ENCODE results near the gene TSPOAP1.

TSPOAP1 gene

DNA sequence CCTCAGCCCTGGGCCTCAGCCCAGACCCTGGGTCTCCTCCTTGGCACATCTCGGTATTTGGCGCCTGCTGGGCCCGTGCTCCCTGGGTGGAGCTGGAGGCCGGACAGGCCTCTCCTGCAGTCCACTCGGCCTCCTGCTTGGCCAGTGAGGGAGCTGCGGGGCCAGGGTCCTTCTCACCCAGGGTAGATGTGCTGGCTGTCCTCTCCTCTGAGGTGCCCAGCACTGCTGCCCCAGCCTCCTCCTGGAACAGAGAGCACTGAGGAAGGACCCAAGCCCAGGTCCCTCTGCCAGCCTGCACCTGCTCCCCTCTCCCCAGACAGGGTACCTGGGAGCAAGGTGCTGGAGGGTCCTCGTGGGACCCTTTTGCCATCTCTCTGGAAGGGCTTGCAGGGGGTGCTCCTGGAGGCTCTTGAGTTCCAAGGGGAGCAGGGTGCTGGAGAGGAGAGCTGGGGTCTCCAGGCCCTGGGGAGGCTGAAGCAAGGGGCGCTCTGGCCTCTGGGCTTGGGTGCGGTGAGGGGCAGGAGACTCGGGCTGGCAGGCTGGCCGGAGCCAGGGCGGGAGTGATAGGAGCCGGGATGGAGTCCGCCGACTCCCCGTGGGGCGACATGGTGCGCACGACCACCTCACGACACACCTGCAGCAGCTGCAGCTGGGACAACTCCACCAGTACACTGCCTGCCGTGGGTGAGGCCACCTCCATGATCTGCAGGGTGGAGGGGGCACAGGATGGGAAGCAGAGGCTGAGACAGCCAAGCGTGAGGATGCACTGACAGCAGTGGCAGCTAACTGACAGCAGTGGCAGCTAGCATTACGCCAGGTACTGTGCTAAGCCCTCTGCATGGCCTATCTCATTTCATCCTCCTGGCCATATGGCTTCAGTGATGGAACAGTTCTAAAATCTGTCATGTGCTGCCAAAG lies 17.8 kb downstream of the TSPOAP1 start:
- no peaks in the 10 kb centered on the region for H3K36me3 ChIP-seq (ENCODE audit: control insufficient read depth in 2 of 2, insufficient read depth in 2 of 2, low read length in 2 of 2)
- H3K27me3 ChIP-seq (ENCODE audit: control insufficient read depth in 2 of 2, insufficient read depth in 2 of 2, low read length in 2 of 2), result no peaks in the 10 kb centered on the region
- H3K27ac ChIP-seq (ENCODE audit: low read depth in 2 of 2, low read length in 2 of 2), result no peak overlapping the region
- H3K4me3 ChIP-seq (ENCODE audit: low read length in 2 of 2), result no peak overlapping the region
- H3K4me1 ChIP-seq (ENCODE audit: control insufficient read depth in 2 of 2, insufficient read depth in 2 of 2, low read length in 2 of 2), result no peaks in the 10 kb centered on the region
- no peaks in the 10 kb centered on the region for H3K9me3 ChIP-seq (ENCODE audit: control insufficient read depth in 2 of 2, low read length in 2 of 2)
- H3K9ac ChIP-seq (ENCODE audit: low read depth in 1 of 2, low read length in 2 of 2), result no peak overlapping the region

DNA sequence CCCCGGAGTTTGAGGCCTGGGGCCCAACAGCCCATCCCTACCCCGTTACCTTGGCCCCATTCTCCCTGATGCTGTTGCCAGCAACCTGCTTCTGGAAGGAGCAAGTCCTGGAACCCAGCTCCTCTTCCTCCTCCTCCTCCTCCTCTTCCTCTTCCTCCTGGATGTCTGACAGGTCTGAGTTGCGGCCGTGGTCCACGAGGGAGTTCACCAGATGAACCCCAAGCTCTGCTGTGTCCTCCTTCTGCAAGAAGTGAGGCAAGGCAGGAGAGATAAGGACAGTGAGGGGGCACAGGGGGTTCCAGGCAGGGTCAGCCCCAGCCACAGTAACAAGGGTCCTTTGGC lies 18.7 kb downstream of the TSPOAP1 start:
- Histone ChIP-seq H3K9ac (ENCODE audit: low read depth in 1 of 2, low read length in 2 of 2) (no peak overlapping the region), H3K9me3 (ENCODE audit: control insufficient read depth in 2 of 2, low read length in 2 of 2) (no peaks in the 10 kb centered on the region), H3K36me3 (ENCODE audit: control insufficient read depth in 2 of 2, insufficient read depth in 2 of 2, low read length in 2 of 2) (no peaks in the 10 kb centered on the region), H3K27ac (ENCODE audit: low read depth in 2 of 2, low read length in 2 of 2) (no peak overlapping the region), H3K4me1 (ENCODE audit: control insufficient read depth in 2 of 2, insufficient read depth in 2 of 2, low read length in 2 of 2) (no peaks in the 10 kb centered on the region), H3K4me3 (ENCODE audit: low read length in 2 of 2) (no peak overlapping the region), H3K27me3 (ENCODE audit: control insufficient read depth in 2 of 2, insufficient read depth in 2 of 2, low read length in 2 of 2) (no peaks in the 10 kb centered on the region)

DNA sequence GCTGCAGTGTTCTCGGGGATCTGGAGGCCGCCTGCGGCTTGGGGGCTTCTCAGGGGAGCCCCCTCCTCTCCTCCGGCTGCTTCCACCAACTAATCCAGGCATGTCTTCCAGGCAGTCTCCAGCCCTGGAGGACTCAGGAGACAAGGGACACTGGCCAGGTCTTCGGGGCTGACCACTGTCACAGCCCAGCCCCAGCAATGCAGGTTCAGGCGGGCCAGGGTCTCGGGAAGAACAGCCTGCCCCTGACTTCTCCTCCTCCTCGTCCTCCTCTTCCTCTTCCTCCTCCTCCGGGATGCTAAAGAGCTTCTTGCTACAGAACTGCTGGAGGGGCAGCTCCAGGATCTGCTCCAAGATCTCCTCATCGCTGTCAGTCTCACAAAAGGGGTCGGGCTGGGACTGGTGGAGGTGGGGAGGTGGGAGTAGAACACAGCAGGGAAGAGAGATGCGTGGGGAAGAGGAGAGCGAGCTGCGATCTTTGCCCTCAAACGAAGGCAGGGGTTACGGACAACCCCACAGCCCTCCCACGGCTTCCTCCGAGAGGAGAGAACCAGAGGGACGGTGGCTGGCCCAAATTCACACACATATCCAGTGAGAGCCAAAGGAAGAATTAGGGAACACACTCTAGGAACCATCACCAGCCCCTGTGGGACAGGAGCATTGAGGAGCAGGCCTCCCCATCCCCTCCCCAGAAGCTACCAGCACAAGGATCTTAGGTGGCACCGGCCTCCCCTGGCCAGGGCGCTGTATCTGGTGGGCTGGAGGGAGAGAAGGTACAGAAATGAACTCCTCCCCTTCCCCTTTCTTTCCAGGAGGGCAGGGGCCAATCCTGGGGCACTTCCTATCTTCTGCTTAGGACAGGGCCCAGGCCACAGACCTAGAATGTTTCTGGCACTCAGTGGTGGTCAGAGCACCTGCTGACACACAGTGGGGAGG lies 19.3 kb downstream of the TSPOAP1 start:
- H3K4me1 ChIP-seq (ENCODE audit: control insufficient read depth in 2 of 2, insufficient read depth in 2 of 2, low read length in 2 of 2), result no peaks in the 10 kb centered on the region
- no peak overlapping the region for H3K9ac ChIP-seq (ENCODE audit: low read depth in 1 of 2, low read length in 2 of 2)
- no peak overlapping the region for H3K27ac ChIP-seq (ENCODE audit: low read depth in 2 of 2, low read length in 2 of 2)
- H3K27me3 ChIP-seq (ENCODE audit: control insufficient read depth in 2 of 2, insufficient read depth in 2 of 2, low read length in 2 of 2), result no peaks in the 10 kb centered on the region
- no peaks in the 10 kb centered on the region for H3K9me3 ChIP-seq (ENCODE audit: control insufficient read depth in 2 of 2, low read length in 2 of 2)
- no peak overlapping the region for H3K4me3 ChIP-seq (ENCODE audit: low read length in 2 of 2)
- H3K36me3 ChIP-seq (ENCODE audit: control insufficient read depth in 2 of 2, insufficient read depth in 2 of 2, low read length in 2 of 2), result no peaks in the 10 kb centered on the region

DNA sequence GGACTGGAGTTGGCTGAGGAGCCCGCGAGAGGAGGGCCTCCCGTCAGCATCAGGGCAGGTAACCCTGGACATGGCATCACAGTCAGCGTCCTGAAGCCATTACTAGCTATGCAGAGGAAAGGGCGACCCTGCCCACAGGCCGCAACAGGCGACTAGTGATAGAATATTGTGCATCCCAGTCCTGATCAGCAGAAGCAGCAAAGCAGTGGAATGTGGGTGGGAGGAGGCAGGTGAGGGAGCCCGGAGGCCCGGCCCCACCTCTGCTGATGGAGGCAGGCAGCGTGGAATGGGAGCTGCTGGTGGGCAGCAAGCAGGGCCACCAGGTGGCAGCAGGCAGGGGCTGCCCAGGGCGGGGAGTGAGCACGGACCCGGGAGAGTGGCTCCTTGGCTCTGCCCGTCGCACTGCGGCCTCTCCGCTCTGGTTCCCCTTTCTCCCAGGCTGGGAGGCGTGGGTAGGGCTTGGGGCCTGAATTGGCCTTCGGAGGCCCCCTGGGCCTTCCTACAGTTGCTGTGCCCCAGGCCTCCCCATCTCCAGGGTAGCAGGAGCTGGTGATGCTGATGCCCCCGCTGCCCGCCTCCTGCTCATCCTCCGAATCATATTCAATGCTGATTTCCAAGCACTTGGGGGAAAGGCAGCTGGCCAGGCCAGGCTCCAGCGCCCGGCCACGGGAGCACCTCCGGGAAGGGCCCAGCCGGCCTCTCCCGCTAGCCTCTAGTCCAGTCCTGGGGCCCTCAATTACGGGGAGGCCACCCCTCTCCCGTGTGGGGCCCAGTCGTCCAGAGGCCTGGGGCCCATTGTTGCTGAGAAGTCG lies 20.2 kb downstream of the TSPOAP1 start:
- H3K27me3 ChIP-seq (ENCODE audit: control insufficient read depth in 2 of 2, insufficient read depth in 2 of 2, low read length in 2 of 2), result no peaks in the 10 kb centered on the region
- H3K9me3 ChIP-seq (ENCODE audit: control insufficient read depth in 2 of 2, low read length in 2 of 2), result no peaks in the 10 kb centered on the region
- H3K27ac ChIP-seq (ENCODE audit: low read depth in 2 of 2, low read length in 2 of 2), result no peak overlapping the region
- no peak overlapping the region for H3K9ac ChIP-seq (ENCODE audit: low read depth in 1 of 2, low read length in 2 of 2)
- H3K36me3 ChIP-seq (ENCODE audit: control insufficient read depth in 2 of 2, insufficient read depth in 2 of 2, low read length in 2 of 2), result no peaks in the 10 kb centered on the region
- no peaks in the 10 kb centered on the region for H3K4me1 ChIP-seq (ENCODE audit: control insufficient read depth in 2 of 2, insufficient read depth in 2 of 2, low read length in 2 of 2)
- no peak overlapping the region for H3K4me3 ChIP-seq (ENCODE audit: low read length in 2 of 2)

DNA sequence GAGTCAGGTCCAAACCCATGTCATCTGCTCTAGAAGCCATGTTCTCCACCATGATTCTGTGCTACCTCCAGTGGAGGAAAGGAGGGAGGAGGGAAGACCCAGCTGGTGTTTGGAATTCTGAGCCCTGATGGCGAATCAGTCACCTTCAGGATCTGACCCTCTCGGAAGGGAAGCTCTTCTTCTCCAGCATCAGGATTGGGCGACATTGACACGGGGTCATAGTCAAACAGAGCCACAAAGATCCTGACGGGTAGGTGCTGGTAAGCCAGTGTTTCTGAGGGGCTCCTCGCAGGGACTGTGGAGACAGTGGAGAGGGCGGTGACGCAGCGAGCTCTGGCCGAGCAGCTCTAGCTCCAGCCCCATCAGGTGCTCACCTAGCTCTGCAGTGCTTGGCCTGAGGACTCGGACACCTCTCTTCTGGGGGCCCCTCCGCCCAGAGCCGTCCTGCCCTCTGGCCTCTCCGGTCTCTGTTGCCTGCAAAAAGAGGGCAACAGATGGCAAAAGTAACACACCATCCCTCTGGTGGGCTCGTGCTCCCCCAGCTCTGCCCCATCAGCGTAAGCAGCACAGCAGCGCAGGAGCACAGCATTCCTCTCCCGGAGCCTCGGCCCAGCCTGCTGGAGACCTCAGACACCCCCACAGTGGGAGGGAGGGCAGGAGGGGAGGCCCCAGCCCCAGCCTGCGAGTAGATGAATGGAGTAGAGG lies 21.0 kb downstream of the TSPOAP1 start:
- Histone ChIP-seq H3K9me3 (ENCODE audit: control insufficient read depth in 2 of 2, low read length in 2 of 2) (no peaks in the 10 kb centered on the region), H3K9ac (ENCODE audit: low read depth in 1 of 2, low read length in 2 of 2) (no peak overlapping the region), H3K4me1 (ENCODE audit: control insufficient read depth in 2 of 2, insufficient read depth in 2 of 2, low read length in 2 of 2) (no peaks in the 10 kb centered on the region), H3K36me3 (ENCODE audit: control insufficient read depth in 2 of 2, insufficient read depth in 2 of 2, low read length in 2 of 2) (no peaks in the 10 kb centered on the region), H3K27me3 (ENCODE audit: control insufficient read depth in 2 of 2, insufficient read depth in 2 of 2, low read length in 2 of 2) (no peaks in the 10 kb centered on the region), H3K27ac (ENCODE audit: low read depth in 2 of 2, low read length in 2 of 2) (no peak overlapping the region), H3K4me3 (ENCODE audit: low read length in 2 of 2) (no peak overlapping the region)

DNA sequence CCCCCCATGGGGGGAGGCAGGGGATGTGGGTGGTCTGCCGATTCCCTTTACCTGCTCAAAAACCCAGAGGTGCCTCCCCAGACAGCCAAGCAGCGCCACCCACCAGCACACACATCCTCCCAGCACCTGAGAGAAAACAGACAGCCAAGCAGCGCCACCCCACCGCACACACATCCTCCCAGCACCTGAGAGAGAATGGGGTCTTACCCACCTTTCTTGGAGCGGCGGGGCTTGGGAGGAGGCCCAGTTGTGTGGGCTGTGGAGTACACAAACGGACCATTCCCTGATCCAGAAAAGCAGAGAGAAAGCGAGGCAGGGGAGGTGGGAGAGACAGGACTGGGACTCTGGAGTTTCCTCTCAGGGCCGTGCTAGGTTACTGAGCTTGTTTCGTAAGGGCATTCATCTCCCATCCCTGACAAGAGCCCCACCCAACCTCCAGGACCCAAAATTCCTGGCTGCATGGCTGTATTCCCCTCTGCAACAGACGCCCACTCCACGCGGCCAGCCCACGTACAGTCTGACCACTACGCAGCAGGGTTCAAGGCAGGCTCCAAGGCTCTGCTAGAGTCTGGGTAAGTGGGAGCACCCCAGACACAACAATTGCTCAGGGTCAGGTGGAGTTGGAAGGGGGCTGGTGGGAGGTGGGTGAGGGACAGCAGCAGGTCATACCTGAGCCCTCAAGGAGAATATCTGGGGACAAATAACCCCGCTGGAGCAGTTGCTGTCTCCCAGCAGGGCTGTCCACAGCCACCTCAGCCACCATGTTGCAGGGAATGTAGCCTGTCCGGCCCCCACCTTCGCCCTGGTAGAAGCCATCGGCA lies 22.3 kb downstream of the TSPOAP1 start:
- no peaks in the 10 kb centered on the region for H3K4me1 ChIP-seq (ENCODE audit: control insufficient read depth in 2 of 2, insufficient read depth in 2 of 2, low read length in 2 of 2)
- no peak overlapping the region for H3K9ac ChIP-seq (ENCODE audit: low read depth in 1 of 2, low read length in 2 of 2)
- no peaks in the 10 kb centered on the region for H3K36me3 ChIP-seq (ENCODE audit: control insufficient read depth in 2 of 2, insufficient read depth in 2 of 2, low read length in 2 of 2)
- no peaks in the 10 kb centered on the region for H3K27me3 ChIP-seq (ENCODE audit: control insufficient read depth in 2 of 2, insufficient read depth in 2 of 2, low read length in 2 of 2)
- H3K4me3 ChIP-seq (ENCODE audit: low read length in 2 of 2), result no peak overlapping the region
- no peaks in the 10 kb centered on the region for H3K9me3 ChIP-seq (ENCODE audit: control insufficient read depth in 2 of 2, low read length in 2 of 2)
- H3K27ac ChIP-seq (ENCODE audit: low read depth in 2 of 2, low read length in 2 of 2), result no peak overlapping the region

DNA sequence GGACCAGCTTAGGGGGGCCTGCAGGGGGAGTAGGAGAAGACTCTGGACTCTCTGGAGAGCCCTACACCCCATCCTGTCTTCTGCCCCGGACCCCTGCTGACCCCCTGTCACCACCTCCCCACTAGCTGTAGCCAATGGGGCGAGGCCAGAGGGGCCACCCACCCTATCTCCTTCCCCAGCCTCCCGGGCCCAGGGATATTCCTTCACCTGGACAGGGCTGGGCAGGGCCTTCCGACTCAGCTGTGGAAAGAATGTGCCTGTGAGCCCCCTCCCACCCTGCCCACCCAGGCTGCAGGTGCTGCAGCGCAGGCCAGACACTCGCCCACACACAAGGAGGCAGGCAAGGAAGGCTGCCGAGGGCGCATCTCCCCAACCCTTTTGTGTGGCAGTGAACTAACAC lies 23.0 kb downstream of the TSPOAP1 start:
- H3K9ac ChIP-seq (ENCODE audit: low read depth in 1 of 2, low read length in 2 of 2), result no peak overlapping the region
- no peak overlapping the region for H3K4me3 ChIP-seq (ENCODE audit: low read length in 2 of 2)
- H3K27me3 ChIP-seq (ENCODE audit: control insufficient read depth in 2 of 2, insufficient read depth in 2 of 2, low read length in 2 of 2), result no peaks in the 10 kb centered on the region
- H3K36me3 ChIP-seq (ENCODE audit: control insufficient read depth in 2 of 2, insufficient read depth in 2 of 2, low read length in 2 of 2), result no peaks in the 10 kb centered on the region
- H3K4me1 ChIP-seq (ENCODE audit: control insufficient read depth in 2 of 2, insufficient read depth in 2 of 2, low read length in 2 of 2), result no peaks in the 10 kb centered on the region
- H3K9me3 ChIP-seq (ENCODE audit: control insufficient read depth in 2 of 2, low read length in 2 of 2), result no peaks in the 10 kb centered on the region
- no peak overlapping the region for H3K27ac ChIP-seq (ENCODE audit: low read depth in 2 of 2, low read length in 2 of 2)

DNA sequence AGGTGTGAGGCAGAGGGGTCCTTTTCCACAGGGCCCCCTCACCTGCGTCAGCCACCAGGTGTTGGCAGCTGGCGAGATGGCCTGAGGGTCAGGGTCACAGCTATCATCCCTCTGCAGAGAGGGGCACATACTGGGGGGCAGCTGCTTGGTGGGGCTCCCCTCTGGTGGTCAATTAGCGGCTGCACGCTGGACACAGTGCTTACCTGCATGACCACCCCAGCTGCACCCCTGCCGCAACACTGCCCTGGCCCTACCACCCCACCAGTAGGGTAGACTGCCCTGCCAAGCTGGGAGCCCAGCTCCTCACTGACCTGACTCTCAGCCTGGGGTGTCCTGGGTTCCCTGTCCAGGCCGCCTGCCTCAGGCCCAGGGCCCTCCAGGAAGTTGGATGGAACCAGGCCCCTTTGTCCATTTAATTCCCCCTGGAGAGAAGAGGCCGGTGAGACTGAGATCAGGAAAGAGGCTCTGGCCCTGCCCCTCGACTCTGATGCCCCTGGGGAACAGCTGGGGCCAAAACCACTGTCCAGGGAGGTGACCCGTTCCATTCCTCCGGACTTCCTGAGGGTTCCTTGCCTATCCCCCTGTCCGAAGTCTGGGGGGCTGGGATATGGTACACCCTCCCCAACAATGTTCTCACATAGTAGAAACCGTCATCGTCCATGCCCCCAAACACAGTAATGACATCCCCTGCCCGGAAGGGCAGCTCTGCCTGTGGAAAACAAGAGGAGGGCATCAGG lies 23.7 kb downstream of the TSPOAP1 start:
- Histone ChIP-seq H3K36me3 (ENCODE audit: control insufficient read depth in 2 of 2, insufficient read depth in 2 of 2, low read length in 2 of 2) (no peaks in the 10 kb centered on the region), H3K9ac (ENCODE audit: low read depth in 1 of 2, low read length in 2 of 2) (no peak overlapping the region)

More for the DNA sequence above, 23.7 kb downstream of the TSPOAP1 start:
- no peaks in the 10 kb centered on the region for H3K27me3 ChIP-seq (ENCODE audit: control insufficient read depth in 2 of 2, insufficient read depth in 2 of 2, low read length in 2 of 2)
- H3K4me3 ChIP-seq (ENCODE audit: low read length in 2 of 2), result no peak overlapping the region
- no peak overlapping the region for H3K27ac ChIP-seq (ENCODE audit: low read depth in 2 of 2, low read length in 2 of 2)
- no peaks in the 10 kb centered on the region for H3K4me1 ChIP-seq (ENCODE audit: control insufficient read depth in 2 of 2, insufficient read depth in 2 of 2, low read length in 2 of 2)
- no peaks in the 10 kb centered on the region for H3K9me3 ChIP-seq (ENCODE audit: control insufficient read depth in 2 of 2, low read length in 2 of 2)

All from mucosa of rectum (tissue), 2 donors.